WI38 (cell line): Measurements from ENCODE around the gene SH3RF3.

Source experiments
- H3K4me3 ChIP-seq: 2 replicates; pipeline ENCODE4 v1.5.1; 2011; ENCODE audit warnings: low read depth, mild to moderate bottlenecking, control low read depth, low read length
- CTCF ChIP-seq: IDR thresholded peaks from 2 replicates; pipeline ENCODE4 v1.5.1; 2012; ENCODE audit warnings: low read depth, mild to moderate bottlenecking, control low read depth, low read length

The SH3RF3 gene

GRCh38 chr2:109444916-109445315 lies 315.9 kb downstream of the SH3RF3 start:
- TF ChIP-seq CTCF, result no peak
- no peak overlapping the region for H3K4me3 ChIP-seq

- no peak for TF ChIP-seq CTCF
- no peak overlapping the region for H3K4me3 ChIP-seq
Measured at GRCh38 chr2:109446278-109447131, 317.5 kb downstream of the SH3RF3 start.

- no peak overlapping the region for H3K4me3 ChIP-seq
- no peak for TF ChIP-seq CTCF
Measured at GRCh38 chr2:109447251-109447661, 318.3 kb downstream of the SH3RF3 start.

GRCh38 chr2:109447776-109448175 lies 318.8 kb downstream of the SH3RF3 start:
- TF ChIP-seq CTCF, result no peak
- H3K4me3 ChIP-seq, result no peak overlapping the region

GRCh38 chr2:109448207-109448606 lies 319.2 kb downstream of the SH3RF3 start:
- TF ChIP-seq CTCF, result no peak
- no peak overlapping the region for H3K4me3 ChIP-seq

- no peak for TF ChIP-seq CTCF
- H3K4me3 ChIP-seq, result no peak overlapping the region
Measured at GRCh38 chr2:109448946-109449788, 320.2 kb downstream of the SH3RF3 start.
